Small intestine (tissue), 7 donors: ENCODE data around the gene CTRL. TPM values are rescaled to one million over a fixed set of nuclear protein-coding genes. Genes with fewer than 3 reads are reported as not detected.

ENCODE experiments used
- DNase-seq, 2 donors: peaks; one replicate each; pipeline versions ENCODE4 v3.0.0 to v3.0.0-alpha.2; 2013
- FAIRE-seq: peaks from 2 replicates; lab custom pipeline; 2012; peaks lifted over from hg19 to GRCh38; lab: Jason Lieb, UNC
- H3K27ac ChIP-seq, 3 donors: one replicate each; pipeline ENCODE4 v1.5.1; 2013; ENCODE audit warnings: low read length in 2 of 3, mild to moderate bottlenecking in 2 of 3, control low read depth in 1 of 3, inconsistent platforms in 1 of 3, low read depth in 1 of 3, moderate library complexity in 1 of 3
- H3K27me3 ChIP-seq, 3 donors: one replicate each; pipeline ENCODE4 v1.6.1; 2013; ENCODE audit warnings: low read length in 3 of 3, inconsistent platforms in 1 of 3; ENCODE audit not compliant: control insufficient read depth in 3 of 3, insufficient read depth in 3 of 3
- H3K36me3 ChIP-seq, 3 donors: one replicate each; pipeline ENCODE4 v1.6.1; 2013; ENCODE audit warnings: low read length in 3 of 3, inconsistent platforms in 1 of 3, low read depth in 1 of 3, mild to moderate bottlenecking in 1 of 3, moderate library complexity in 1 of 3; ENCODE audit not compliant: control insufficient read depth in 3 of 3, insufficient read depth in 2 of 3
- H3K4me1 ChIP-seq, 3 donors: one replicate each; pipeline ENCODE4 v1.6.1; 2013; ENCODE audit warnings: low read length in 2 of 3, inconsistent platforms in 1 of 3, low read depth in 1 of 3, mild to moderate bottlenecking in 1 of 3, moderate library complexity in 1 of 3; ENCODE audit not compliant: control insufficient read depth in 3 of 3, insufficient read depth in 2 of 3
- H3K4me3 ChIP-seq, 3 donors: one replicate each; pipeline ENCODE4 v1.5.1; 2013; ENCODE audit warnings: low read length in 3 of 3, control low read depth in 1 of 3, inconsistent platforms in 1 of 3, low read depth in 1 of 3, mild to moderate bottlenecking in 1 of 3, moderate library complexity in 1 of 3
- H3K9me3 ChIP-seq, 2 donors: one replicate each; pipeline ENCODE4 v1.6.1; 2013; ENCODE audit warnings: low read depth in 1 of 2, low read length in 1 of 2; ENCODE audit not compliant: control insufficient read depth in 2 of 2, insufficient read depth in 1 of 2
- WGBS, 3 donors: extraction: QIAGEN DNeasy Blood & Tissue Kit; methylation state at CpG; one replicate each; pipeline ENCODE4 v1.1.7; 2013; 5-methylcytosine and 5-hydroxymethylcytosine counted together
- polyA plus RNA-seq, 4 donors: library from polyadenylated mRNA; stranded (reverse) in 3 of 4; unstranded in 1 of 4; fragments of 200-250 nt in 3 of 4; fragments of 120-200 nt in 1 of 4; gene quantifications; one replicate each; pipeline versions ENCODE4 v1.2.1 to v1.2.3, GENCODE V29; 2013
- donor health status: healthy with polysubstance abuse.
- donor health status: control.
- donor health status: control.
- donor health status: Bipolar disorder and iron deficiency.
- donor health status: healthy.

Gene CTRL
- polyA plus RNA-seq, 4 donors, result 0.81 to 6.7 (median 3.4) TPM

- 81 to 94% (median 84%) methylated on average over 9 of the region's 9 CpGs for WGBS, 3 donors
- DNase-seq (no peak), FAIRE-seq (no peak)
- H3K36me3 ChIP-seq, result peaks cover 0 to 4% (median 0%) of the 10 kb centered on the region in 3 donors
- peaks cover 0 to 7% (median 3%) of the 10 kb centered on the region in 3 donors for H3K27me3 ChIP-seq
- no peak overlapping the region for H3K4me3 ChIP-seq
- H3K9me3 ChIP-seq, result no peaks in the 10 kb centered on the region
- no peak overlapping the region for H3K27ac ChIP-seq
- H3K4me1 ChIP-seq, result peaks cover 0 to 16% (median 0%) of the 10 kb centered on the region in 3 donors
Observed at GRCh38 chr16:67971111-67971510, 39.4 kb upstream of the CTRL start.

GRCh38 chr16:67969254-67970039 lies 37.8 kb upstream of the CTRL start:
- H3K27me3 ChIP-seq, result peaks cover 0 to 7% (median 3%) of the 10 kb centered on the region in 3 donors
- peak overlapping the region; percentile 46 to 90 (median 52) for H3K27ac ChIP-seq
- H3K4me1 ChIP-seq, result peaks cover 0 to 17% (median 0%) of the 10 kb centered on the region in 3 donors
- FAIRE-seq (no peak), DNase-seq (peak in 1 of 2 donors; percentile 52)
- no peaks in the 10 kb centered on the region for H3K9me3 ChIP-seq
- 29 to 44% (median 41%) methylated on average over 40 of the region's 40 CpGs for WGBS, 3 donors
- peak overlapping the region in 2 of 3 donors; percentile 64 to 70 for H3K4me3 ChIP-seq
- peaks cover 0 to 11% (median 0%) of the 10 kb centered on the region in 3 donors for H3K36me3 ChIP-seq

GRCh38 chr16:67968400-67969253 lies 37.0 kb upstream of the CTRL start, which contains the start of gene SLC12A4:
SLC12A4 (minus strand) TSS chr16:67968637; CDS start chr16:67968553, 84 bp downstream.
- Histone ChIP-seq H3K4me3 (peak within 1 kb of the TSS; percentile 64 to 70 (median 66)), H3K27ac (peak within 1 kb of the TSS; percentile 52 to 95 (median 58)), H3K27me3 (peaks cover 0 to 7% (median 3%) of the 10 kb centered on the region in 3 donors), H3K36me3 (peaks cover 0 to 18% (median 0%) of the 10 kb centered on the region in 3 donors), H3K9me3 (no peaks in the 10 kb centered on the region), H3K4me1 (peaks cover 0 to 25% (median 0%) of the 10 kb centered on the region in 3 donors)
- FAIRE-seq (no peak), DNase-seq (peak; percentile 59 to 89)
- WGBS, 3 donors, result 1 to 2% (median 1%) methylated on average over 41 to 78 of the region's 78 CpGs

DNA sequence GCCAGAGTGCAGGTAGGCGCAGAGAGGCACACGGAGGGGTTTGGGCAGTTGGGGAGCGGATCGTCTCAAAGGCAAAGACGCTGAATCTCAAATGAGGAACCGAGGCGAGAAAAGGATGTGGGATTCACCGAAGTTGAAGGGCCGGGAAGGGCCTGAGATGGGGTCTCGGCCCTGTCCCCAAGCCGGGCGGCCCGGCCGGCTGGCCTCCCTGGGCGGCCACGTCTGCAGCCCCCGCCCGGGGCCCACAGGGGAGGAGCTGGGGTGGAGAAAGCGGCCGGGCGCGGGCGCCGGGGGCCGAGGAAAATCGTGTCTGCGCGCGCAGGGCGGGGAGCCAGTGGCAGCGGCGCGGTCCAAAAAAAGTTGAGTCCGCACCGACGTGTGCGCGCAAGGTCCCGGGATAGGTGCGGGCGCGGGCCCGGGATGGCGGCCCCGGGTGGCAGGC lies 36.3 kb upstream of the CTRL start:
- peak overlapping the region; percentile 50 to 95 (median 58) for H3K27ac ChIP-seq
- H3K9me3 ChIP-seq, result no peaks in the 10 kb centered on the region
- WGBS, 3 donors, result 2 to 5% (median 3%) methylated on average over 30 to 45 of the region's 45 CpGs
- peaks cover 0 to 7% (median 3%) of the 10 kb centered on the region in 3 donors for H3K27me3 ChIP-seq
- no peak for FAIRE-seq
- H3K4me3 ChIP-seq, result peak overlapping the region; percentile 64 to 70 (median 66)
- H3K4me1 ChIP-seq, result peaks cover 0 to 31% (median 0%) of the 10 kb centered on the region in 3 donors
- no peak for DNase-seq
- H3K36me3 ChIP-seq, result peaks cover 0 to 23% (median 0%) of the 10 kb centered on the region in 3 donors

DNA sequence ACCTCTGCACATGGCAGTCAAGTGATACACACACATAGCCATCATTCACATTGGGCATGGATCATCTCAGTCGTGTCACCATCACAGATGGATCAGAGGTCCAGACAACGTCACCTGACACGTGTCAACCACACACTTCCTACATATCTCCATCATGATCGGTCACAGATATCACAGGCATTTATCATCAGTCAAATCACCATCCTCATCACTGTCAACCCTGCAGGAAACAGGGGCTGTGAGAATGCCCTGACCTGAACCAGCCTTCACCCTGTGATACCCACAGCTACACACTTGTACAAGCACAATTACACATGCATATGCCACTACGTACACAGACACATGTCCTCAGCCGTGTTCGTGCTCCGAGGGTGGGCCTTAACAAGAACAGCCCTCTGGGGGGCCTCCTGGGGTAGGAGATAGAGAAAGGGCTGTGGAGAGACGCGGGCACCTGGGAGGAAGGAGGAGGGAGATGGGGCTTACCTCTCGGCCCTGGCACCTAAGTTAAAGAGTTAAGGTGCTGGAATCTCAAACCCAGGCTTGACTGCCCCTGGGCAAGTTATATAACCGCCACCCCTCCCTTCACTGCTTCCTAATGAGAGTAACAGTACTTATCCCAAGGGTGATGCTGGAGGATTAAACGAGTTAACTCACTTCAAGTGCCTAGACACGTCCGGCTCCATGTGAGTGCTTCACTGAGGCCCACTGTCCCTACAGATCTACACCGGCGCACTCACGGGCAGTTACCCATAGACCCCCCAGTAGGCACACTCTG lies 35.7 kb upstream of the CTRL start:
- 28 to 60% (median 43%) methylated on average over 18 of the region's 18 CpGs for WGBS, 3 donors
- Histone ChIP-seq H3K9me3 (no peaks in the 10 kb centered on the region), H3K4me1 (peaks cover 0 to 31% (median 0%) of the 10 kb centered on the region in 3 donors), H3K4me3 (peak overlapping the region; percentile 64 to 70 (median 66)), H3K27ac (peak overlapping the region in 2 of 3 donors; percentile 57 to 95), H3K36me3 (peaks cover 0 to 28% (median 0%) of the 10 kb centered on the region in 3 donors), H3K27me3 (peaks cover 0 to 5% (median 3%) of the 10 kb centered on the region in 3 donors)
- DNase-seq, result no peak
- FAIRE-seq, result no peak

DNA sequence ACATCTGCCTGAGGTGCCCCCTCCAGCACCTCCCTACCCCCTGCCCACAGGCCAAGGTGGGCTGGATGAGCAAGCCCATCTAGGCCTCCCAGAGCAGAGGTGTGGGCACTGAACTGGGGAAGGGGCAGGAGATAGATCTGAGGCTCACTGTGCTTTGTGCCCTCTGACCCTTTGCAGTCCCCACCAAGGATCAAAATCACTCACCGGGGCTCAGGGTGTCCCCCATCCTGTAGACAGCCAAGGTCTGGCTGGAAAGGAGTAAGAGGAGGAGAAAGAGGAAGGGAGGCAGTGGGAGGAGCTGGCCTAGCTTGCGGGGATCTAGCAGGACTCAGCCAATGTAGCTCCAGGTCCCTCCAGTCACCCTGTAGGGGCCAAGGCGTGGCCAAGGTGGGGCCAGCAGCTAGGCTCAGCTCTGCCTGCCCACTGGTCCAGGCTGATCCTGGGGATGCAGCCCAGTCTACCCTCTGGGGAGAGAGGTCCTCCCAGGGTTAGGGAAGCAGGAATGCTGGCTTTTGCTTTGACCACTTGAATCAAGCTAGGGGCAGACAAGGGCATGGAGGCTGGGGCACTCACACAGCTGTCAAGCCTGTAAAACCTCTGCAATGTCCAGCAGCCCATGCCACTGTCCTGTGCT lies 35.0 kb upstream of the CTRL start:
- no peak for FAIRE-seq
- Histone ChIP-seq H3K36me3 (peaks cover 0 to 35% (median 0%) of the 10 kb centered on the region in 3 donors), H3K4me3 (peak overlapping the region in 1 of 3 donors; percentile 64), H3K27ac (peak overlapping the region in 1 of 3 donors; percentile 14), H3K9me3 (no peaks in the 10 kb centered on the region), H3K27me3 (peaks cover 0 to 5% (median 3%) of the 10 kb centered on the region in 3 donors), H3K4me1 (peaks cover 0 to 31% (median 0%) of the 10 kb centered on the region in 3 donors)
- DNase-seq, result no peak
- WGBS, 3 donors, result 63 to 83% (median 77%) methylated on average over 3 of the region's 3 CpGs
